IMR-90 (cell line): Measurements from ENCODE around the gene FNTB. TPM values are rescaled to one million over a fixed set of nuclear protein-coding genes. Genes with fewer than 3 reads are reported as not detected.

Experiments
- ATAC-seq: fragments of 200-7000 bp; cut with Tn5 transposase; 2 replicates; pipeline ENCODE4 v1.9.1; 2020; ENCODE audit warnings: low read depth, mild to moderate bottlenecking, moderate library complexity
- BruUV-seq: library from RNA; stranded (reverse); fragments of 400-500 nt; replicated peaks from 2 replicates; lab custom pipeline; 2021; lab: Mats Ljungman, UMichigan
- CTCF ChIA-PET: fragments of 300-600 bp; formaldehyde crosslinking; extraction: SDS; loops from one replicate; lab custom pipeline; 2021; ENCODE audit warnings: antibody characterized with exemption; lab: Yijun Ruan, JAX
- POLR2A ChIA-PET: fragments of 300-600 bp; sonication (Branson Sonifier 250); formaldehyde crosslinking; loops from one replicate; lab custom pipeline; 2022; ENCODE audit warnings: antibody characterized with exemption; ENCODE audit not compliant: unreplicated experiment; lab: Charles Lee
- DNase-seq: peaks from one replicate; pipeline ENCODE4 v3.0.0; 2013
- H2AFZ ChIP-seq: replicated peaks from 2 replicates; pipeline ENCODE3; 2013; ENCODE audit warnings: low read length, mild to moderate bottlenecking; ENCODE audit not compliant: poor library complexity
- H2AK5ac ChIP-seq: 2 replicates; pipeline ENCODE4 v1.6.1; 2013; ENCODE audit warnings: low read depth, low read length, inconsistent platforms
- H2AK9ac ChIP-seq: replicated peaks from 2 replicates; pipeline ENCODE3; 2013; ENCODE audit warnings: mild to moderate bottlenecking, low read depth, low read length, moderate library complexity; ENCODE audit not compliant: poor library complexity
- H2BK120ac ChIP-seq: 2 replicates; pipeline ENCODE4 v1.6.1; 2013; ENCODE audit warnings: low read depth, low read length, inconsistent platforms
- H2BK15ac ChIP-seq: 3 replicates; pipeline ENCODE4 v1.6.1; 2013; ENCODE audit warnings: low read depth, low read length, inconsistent platforms
- H2BK20ac ChIP-seq: 2 replicates; pipeline ENCODE4 v1.6.1; 2013; ENCODE audit warnings: low read depth, mild to moderate bottlenecking, inconsistent platforms, low read length, moderate library complexity
- H2BK5ac ChIP-seq: 2 replicates; pipeline ENCODE4 v1.6.1; 2013; ENCODE audit warnings: mild to moderate bottlenecking, low read depth, low read length, inconsistent platforms; ENCODE audit not compliant: poor library complexity, severe bottlenecking
- H3K14ac ChIP-seq: replicated peaks from 2 replicates; pipeline ENCODE4 v1.6.1; 2013; ENCODE audit warnings: low read depth, low read length, inconsistent platforms
- H3K18ac ChIP-seq: 2 replicates; pipeline ENCODE4 v1.6.1; 2013; ENCODE audit warnings: low read depth, low read length, control low read depth
- H3K23ac ChIP-seq: 2 replicates; pipeline ENCODE4 v1.6.1; 2013; ENCODE audit warnings: low read depth, low read length, inconsistent platforms
- H3K27ac ChIP-seq: 2 replicates; pipeline ENCODE4 v1.5.1; 2013; ENCODE audit warnings: mild to moderate bottlenecking, control low read depth, low read length; ENCODE audit not compliant: insufficient read depth
- H3K27me3 ChIP-seq: 2 replicates; pipeline ENCODE4 v1.6.1; 2013; ENCODE audit warnings: low read length; ENCODE audit not compliant: control insufficient read depth, insufficient read depth
- H3K36me3 ChIP-seq: 2 replicates; pipeline ENCODE4 v1.6.1; 2013; ENCODE audit warnings: low read length, mixed read lengths; ENCODE audit not compliant: control insufficient read depth, insufficient read depth
- H3K4ac ChIP-seq: 2 replicates; pipeline ENCODE4 v1.6.1; 2013; ENCODE audit warnings: low read depth, low read length, inconsistent platforms
- H3K4me1 ChIP-seq: 2 replicates; pipeline ENCODE4 v1.6.1; 2013; ENCODE audit warnings: low read length, mixed read lengths; ENCODE audit not compliant: control insufficient read depth, insufficient read depth
- H3K4me2 ChIP-seq: 2 replicates; pipeline ENCODE4 v1.6.1; 2013; ENCODE audit warnings: low read depth, mild to moderate bottlenecking, control low read depth, low read length, moderate library complexity
- H3K4me3 ChIP-seq: 2 replicates; pipeline ENCODE4 v1.5.1; 2013; ENCODE audit warnings: low read depth, mild to moderate bottlenecking, control low read depth, low read length, moderate library complexity; ENCODE audit not compliant: insufficient read depth
- H3K56ac ChIP-seq: 2 replicates; pipeline ENCODE4 v1.6.1; 2013; ENCODE audit warnings: low read length, inconsistent platforms; ENCODE audit not compliant: insufficient read depth; ENCODE audit errors: extremely low read depth
- H3K79me1 ChIP-seq, 2 experiments: 2 replicates each; pipeline ENCODE4 v1.6.1; 2013; ENCODE audit warnings: low read length in 2 of 2, inconsistent platforms in 1 of 2, low read depth in 1 of 2
- H3K9ac ChIP-seq: 2 replicates; pipeline ENCODE4 v1.6.1; 2013; ENCODE audit warnings: low read depth, low read length, control low read depth
- H3K9me1 ChIP-seq: 2 replicates; pipeline ENCODE4 v1.6.1; 2013; ENCODE audit warnings: low read length, inconsistent platforms; ENCODE audit not compliant: insufficient read depth
- H3K9me3 ChIP-seq: 2 replicates; pipeline ENCODE4 v1.6.1; 2013; ENCODE audit warnings: low read length; ENCODE audit not compliant: control insufficient read depth, insufficient read depth
- H4K20me1 ChIP-seq: 2 replicates; pipeline ENCODE4 v1.6.1; 2013; ENCODE audit warnings: low read length, inconsistent platforms; ENCODE audit not compliant: insufficient read depth
- H4K5ac ChIP-seq: 2 replicates; pipeline ENCODE4 v1.6.1; 2013; ENCODE audit warnings: mild to moderate bottlenecking, low read depth, low read length, control low read depth
- H4K8ac ChIP-seq, 2 experiments: 2 replicates each; pipeline ENCODE4 v1.6.1; 2013; ENCODE audit warnings: low read depth in 2 of 2, low read length in 2 of 2, control low read depth in 1 of 2, inconsistent platforms in 1 of 2
- H4K91ac ChIP-seq: 2 replicates; pipeline ENCODE4 v1.6.1; 2013; ENCODE audit warnings: low read depth, low read length, inconsistent platforms; ENCODE audit not compliant: insufficient read depth
- CEBPB ChIP-seq: IDR thresholded peaks from 2 replicates; pipeline ENCODE4 v1.6.1; 2012; ENCODE audit warnings: low read depth, low read length, improper control_type of control experiment
- CHD1 ChIP-seq: IDR thresholded peaks from 2 replicates; pipeline ENCODE4 v1.6.1; 2012; ENCODE audit warnings: low read depth, low read length, improper control_type of control experiment
- ELK1 ChIP-seq: fragments of 150-350 bp; IDR thresholded peaks from 2 replicates; pipeline ENCODE4 v1.6.1; 2016; ENCODE audit warnings: low read depth, mild to moderate bottlenecking, low read length, moderate library complexity, borderline replicate concordance
- FOS ChIP-seq: fragments of 150-350 bp; IDR thresholded peaks from 2 replicates; pipeline ENCODE4 v1.6.1; 2016; ENCODE audit warnings: low read depth, low read length
- MAFK ChIP-seq: IDR thresholded peaks from 2 replicates; pipeline ENCODE4 v1.6.1; 2012; ENCODE audit warnings: low read depth, low read length, improper control_type of control experiment
- MAZ ChIP-seq: IDR thresholded peaks from 2 replicates; pipeline ENCODE4 v1.6.1; 2012; ENCODE audit warnings: low read depth, mild to moderate bottlenecking, low read length, improper control_type of control experiment, moderate library complexity, borderline replicate concordance
- NFE2L2 ChIP-seq: fragments of 150-350 bp; IDR thresholded peaks from 2 replicates; pipeline ENCODE4 v1.6.1; 2016; ENCODE audit warnings: low read depth, mild to moderate bottlenecking, low read length
- POLR2A ChIP-seq: IDR thresholded peaks from 2 replicates; pipeline ENCODE4 v1.6.1; 2012; ENCODE audit warnings: mild to moderate bottlenecking, low read depth, low read length
- RAD21 ChIP-seq: IDR thresholded peaks from 2 replicates; pipeline ENCODE4 v1.6.1; 2012; ENCODE audit warnings: low read length, improper control_type of control experiment
- RCOR1 ChIP-seq: IDR thresholded peaks from 2 replicates; pipeline ENCODE4 v1.6.1; 2012; ENCODE audit warnings: mild to moderate bottlenecking, low read length, improper control_type of control experiment; ENCODE audit not compliant: insufficient replicate concordance
- RFX5 ChIP-seq: IDR thresholded peaks from 2 replicates; pipeline ENCODE4 v1.8.0; 2012; ENCODE audit warnings: low read depth, mild to moderate bottlenecking, low read length, moderate library complexity
- SMC3 ChIP-seq: fragments of 150-350 bp; IDR thresholded peaks from 2 replicates; pipeline ENCODE4 v1.6.1; 2016; ENCODE audit warnings: low read depth, mild to moderate bottlenecking, antibody characterized with exemption, low read length, moderate library complexity
- WGBS, 2 experiments: methylation state at CpG; one replicate each; pipeline versions ENCODE4 v1.1.5 to v1.1.7; 2013; ENCODE audit warnings: missing lambda C conversion rate in 2 of 2; ENCODE audit not compliant: insufficient read length in 1 of 2; ENCODE audit errors: extremely low coverage in 2 of 2; 5-methylcytosine and 5-hydroxymethylcytosine counted together
- dilution Hi-C: fragments of 300-500 bp; cut with HindIII; formaldehyde crosslinking; loops from one replicate; pipeline ENCODE4 v1.14.3; 2018; ENCODE audit warnings: low sequenced_read_pairs; ENCODE audit not compliant: unreplicated experiment
- in situ Hi-C: fragments of 300-500 bp; cut with MboI; formaldehyde crosslinking; loops from 3 replicates; pipeline ENCODE4 v1.14.3; 2019; ENCODE audit warnings: low sequenced_read_pairs, inconsistent platforms, mixed read lengths
- intact Hi-C: fragments of 100-400 bp; cut with micrococcal nuclease; formaldehyde crosslinking; loops from 2 replicates; pipeline ENCODE4 v1.10.0; 2022
- polyA plus RNA-seq, 3 experiments: library from polyadenylated mRNA; depleted of rRNA; stranded (reverse); fragments of >200 nt; gene quantifications; 2 replicates each; pipeline ENCODE4 v1.2.3, GENCODE V29; 2012; ENCODE audit warnings: low replicate concordance in 1 of 3
- total RNA-seq: library from RNA; depleted of rRNA; stranded (reverse); fragments of >200 nt; gene quantifications from 2 replicates; pipeline ENCODE4 v1.2.3, GENCODE V29; 2012

Gene FNTB
- total and polyA plus RNA-seq, 2 of the 4 experiments (the other 2 are of a cell fraction) = 9.9 to 18.5 TPM

GRCh38 chr14:65027127-65027799, 40.6 kb downstream of the FNTB start:
- H4K91ac ChIP-seq = no peak overlapping the region
- no peak overlapping the region for H3K18ac ChIP-seq
- no peak overlapping the region for H3K23ac ChIP-seq
- TF ChIP-seq POLR2A (no peak), CEBPB (no peak), SMC3 (no peak), FOS (no peak), RCOR1 (no peak), MAZ (no peak), NFE2L2 (no peak), RAD21 (no peak), CHD1 (no peak), RFX5 (no peak), ELK1 (no peak), MAFK (no peak)
- ATAC-seq = no peak
- no peak overlapping the region; the same call in 2 of the 3 replicates for H2BK15ac ChIP-seq
- no peak overlapping the region for H2AFZ ChIP-seq
- POLR2A ChIA-PET = no interaction called here
- no peaks in the 10 kb centered on the region for H3K9me3 ChIP-seq
- no peak overlapping the region for H2AK9ac ChIP-seq
- no peak overlapping the region for H3K4ac ChIP-seq
- H3K36me3 ChIP-seq = peaks cover 6% of the 10 kb centered on the region
- in situ Hi-C loops (no loop called here), intact Hi-C loops (no loop called here), dilution Hi-C loops (no loop called here)
- DNase-seq = no peak
- no peak overlapping the region for H2BK120ac ChIP-seq
- H2BK20ac ChIP-seq = no peak overlapping the region
- H3K27me3 ChIP-seq = no peaks in the 10 kb centered on the region
- no peak overlapping the region for H3K56ac ChIP-seq
- no peaks in the 10 kb centered on the region; a peak in 1 of 4 replicates for H3K79me1 ChIP-seq
- H3K4me2 ChIP-seq = no peak overlapping the region
- no peak overlapping the region for H4K8ac ChIP-seq
- H4K20me1 ChIP-seq = no peaks in the 10 kb centered on the region
- no peak overlapping the region for H3K4me3 ChIP-seq
- no peak overlapping the region for H3K9ac ChIP-seq
- H3K4me1 ChIP-seq = peaks cover 2% of the 10 kb centered on the region; the same call in 1 of the 2 replicates
- BruUV-seq = no TSS peak
- H2BK5ac ChIP-seq = no peak overlapping the region
- no peak overlapping the region for H3K14ac ChIP-seq
- H3K9me1 ChIP-seq = peaks cover 2% of the 10 kb centered on the region; the same call in 1 of the 2 replicates
- WGBS, 2 experiments = no CpG with 5 or more reads among the region's 11 CpGs
- no peak overlapping the region for H2AK5ac ChIP-seq
- CTCF ChIA-PET = no interaction called here
- no peak overlapping the region for H3K27ac ChIP-seq
- H4K5ac ChIP-seq = no peak overlapping the region
